H9 (cell line): Measurements from ENCODE around the gene CHCHD6. TPM values are rescaled to one million over a fixed set of nuclear protein-coding genes. Genes with fewer than 3 reads are reported as not detected.

Experiments
- DNase-seq: peaks from one replicate; pipeline ENCODE4 v3.0.0-alpha.2; 2017
- H2AFZ ChIP-seq: one replicate; pipeline ENCODE4 v1.6.1; 2013; ENCODE audit warnings: mild to moderate bottlenecking, low read length, control low read depth, moderate library complexity
- H2AK5ac ChIP-seq: 2 replicates; pipeline ENCODE4 v1.6.1; 2013; ENCODE audit warnings: low read length, control low read depth, mixed read lengths; ENCODE audit not compliant: insufficient read length
- H2BK120ac ChIP-seq: one replicate; pipeline ENCODE4 v1.6.1; 2013; ENCODE audit warnings: low read depth, mild to moderate bottlenecking, low read length, control low read depth, inconsistent platforms; ENCODE audit not compliant: poor library complexity, severe bottlenecking
- H2BK12ac ChIP-seq: 2 replicates; pipeline ENCODE4 v1.6.1; 2013; ENCODE audit warnings: low read length, control low read depth, mixed read lengths, low read depth; ENCODE audit not compliant: insufficient read length
- H2BK15ac ChIP-seq: 2 replicates; pipeline ENCODE4 v1.6.1; 2013; ENCODE audit warnings: low read depth, low read length, control low read depth
- H2BK20ac ChIP-seq: one replicate; pipeline ENCODE4 v1.6.1; 2013; ENCODE audit warnings: low read depth, mild to moderate bottlenecking, low read length, control low read depth, inconsistent platforms; ENCODE audit not compliant: poor library complexity, severe bottlenecking
- H2BK5ac ChIP-seq: 2 replicates; pipeline ENCODE4 v1.6.1; 2013; ENCODE audit warnings: low read length, control low read depth, mixed read lengths; ENCODE audit not compliant: insufficient read length
- H3K14ac ChIP-seq: 2 replicates; pipeline ENCODE4 v1.6.1; 2013; ENCODE audit warnings: low read length, control low read depth; ENCODE audit not compliant: insufficient read depth
- H3K18ac ChIP-seq: 2 replicates; pipeline ENCODE4 v1.6.1; 2013; ENCODE audit warnings: low read depth, mild to moderate bottlenecking, mixed read lengths, low read length, control low read depth; ENCODE audit not compliant: insufficient read length
- H3K23ac ChIP-seq: 2 replicates; pipeline ENCODE4 v1.6.1; 2013; ENCODE audit warnings: low read length, control low read depth, mixed read lengths, low read depth; ENCODE audit not compliant: insufficient read length
- H3K23me2 ChIP-seq: 2 replicates; pipeline ENCODE4 v1.6.1; 2013; ENCODE audit warnings: low read depth, mild to moderate bottlenecking, mixed read lengths, low read length, control low read depth; ENCODE audit not compliant: insufficient read length, poor library complexity, severe bottlenecking
- H3K27ac ChIP-seq: 2 replicates; pipeline ENCODE4 v1.5.1; 2013; ENCODE audit warnings: low read length, control low read depth, mixed read lengths, low read depth; ENCODE audit not compliant: insufficient read length
- H3K27me3 ChIP-seq: 2 replicates; pipeline ENCODE4 v1.6.1; 2013; ENCODE audit warnings: low read length, control low read depth, inconsistent platforms; ENCODE audit not compliant: insufficient read depth
- H3K4ac ChIP-seq: 2 replicates; pipeline ENCODE4 v1.6.1; 2013; ENCODE audit warnings: low read depth, mild to moderate bottlenecking, control low read depth, inconsistent platforms, low read length, moderate library complexity
- H3K4me1 ChIP-seq: 2 replicates; pipeline ENCODE4 v1.6.1; 2013; ENCODE audit warnings: low read length, control low read depth, inconsistent platforms; ENCODE audit not compliant: insufficient read depth
- H3K4me2 ChIP-seq: 2 replicates; pipeline ENCODE4 v1.6.1; 2013; ENCODE audit warnings: low read length, control low read depth, mixed read lengths; ENCODE audit not compliant: insufficient read length, insufficient read depth
- H3K56ac ChIP-seq: 2 replicates; pipeline ENCODE4 v1.6.1; 2013; ENCODE audit warnings: low read depth, mild to moderate bottlenecking, mixed read lengths, low read length, control low read depth; ENCODE audit not compliant: insufficient read length
- H3K79me1 ChIP-seq: 2 replicates; pipeline ENCODE4 v1.6.1; 2013; ENCODE audit warnings: low read depth, mild to moderate bottlenecking, moderate library complexity, low read length, control low read depth, inconsistent platforms; ENCODE audit not compliant: insufficient read depth, poor library complexity, severe bottlenecking
- H3K79me2 ChIP-seq: 2 replicates; pipeline ENCODE4 v1.6.1; 2013; ENCODE audit warnings: low read length, control low read depth, inconsistent platforms; ENCODE audit not compliant: insufficient read depth
- H3K9ac ChIP-seq: 2 replicates; pipeline ENCODE4 v1.6.1; 2013; ENCODE audit warnings: low read length, control low read depth, mixed read lengths; ENCODE audit not compliant: insufficient read length; ENCODE audit errors: extremely low read depth
- H3K9me3 ChIP-seq: one replicate; pipeline ENCODE4 v1.6.1; 2013; ENCODE audit warnings: low read depth, low read length, inconsistent platforms; ENCODE audit not compliant: control insufficient read depth
- H3T11ph ChIP-seq: one replicate; pipeline ENCODE4 v1.6.1; 2013; ENCODE audit warnings: mild to moderate bottlenecking, low read length, control low read depth, inconsistent platforms
- H4K20me1 ChIP-seq: one replicate; pipeline ENCODE4 v1.6.1; 2013; ENCODE audit not compliant: control insufficient read depth, insufficient read length, insufficient read depth
- H4K5ac ChIP-seq: 2 replicates; pipeline ENCODE4 v1.6.1; 2013; ENCODE audit warnings: low read depth, mild to moderate bottlenecking, mixed read lengths, low read length, control low read depth; ENCODE audit not compliant: insufficient read length
- H4K8ac ChIP-seq: replicated peaks from 2 replicates; pipeline ENCODE4 v1.6.1; 2013; ENCODE audit warnings: low read length, control low read depth, mixed read lengths, low read depth; ENCODE audit not compliant: insufficient read length
- H4K91ac ChIP-seq: 2 replicates; pipeline ENCODE4 v1.6.1; 2013; ENCODE audit warnings: low read depth, mild to moderate bottlenecking, moderate library complexity, mixed read lengths, low read length, control low read depth; ENCODE audit not compliant: insufficient read length
- H3K27ac Mint-ChIP-seq, 3 experiments: 2 replicates in 2 of 3; 3 replicates in 1 of 3; pipeline ENCODE4 v1.8.0; 2020 to 2021; ENCODE audit warnings: mixed read lengths in 3 of 3, mild to moderate bottlenecking in 1 of 3, moderate library complexity in 1 of 3
- H3K27me3 Mint-ChIP-seq: 2 replicates; pipeline ENCODE4 v1.8.0; 2021; ENCODE audit warnings: low read depth, mild to moderate bottlenecking, moderate library complexity, mixed read lengths
- H3K36me3 Mint-ChIP-seq, 3 experiments: 2 replicates in 2 of 3; 3 replicates in 1 of 3; pipeline ENCODE4 v1.8.0; 2020 to 2021; ENCODE audit warnings: low read depth in 3 of 3, mixed read lengths in 3 of 3; ENCODE audit not compliant: insufficient read depth in 1 of 3
- H3K4me1 Mint-ChIP-seq, 2 experiments: 2 replicates each; pipeline ENCODE4 v1.8.0; 2020; ENCODE audit warnings: mixed read lengths in 2 of 2
- H3K4me3 Mint-ChIP-seq, 2 experiments: 2 replicates in 1 of 2; 3 replicates in 1 of 2; pipeline ENCODE4 v1.8.0; 2020 to 2021; ENCODE audit warnings: mild to moderate bottlenecking in 2 of 2, mixed read lengths in 2 of 2, moderate library complexity in 1 of 2
- H3K9me3 Mint-ChIP-seq, 2 experiments: 2 replicates in 1 of 2; 3 replicates in 1 of 2; pipeline ENCODE4 v1.8.0; 2020; ENCODE audit warnings: mild to moderate bottlenecking in 2 of 2, mixed read lengths in 2 of 2, moderate library complexity in 1 of 2
- whole genome bisulfite sequencing: extraction: QIAGEN DNeasy Blood & Tissue Kit; methylation state at CpG from one replicate; pipeline ENCODE4 v1.1.7; 2013; ENCODE audit warnings: missing lambda C conversion rate, low lambda C conversion rate, mixed read lengths; ENCODE audit not compliant: insufficient read length; ENCODE audit errors: extremely low coverage; 5-methylcytosine and 5-hydroxymethylcytosine counted together
- total RNA-seq: library from RNA; stranded (reverse); gene quantifications from 2 replicates; pipeline ENCODE4 v1.2.1, GENCODE V29; 2021
- TF ChIP-seq, protein P1 (sequence below): fragments of 200-600 bp; sonication (generic); conservative IDR thresholded peaks from 3 replicates; pipeline ENCODE4 v1.8.0; 2021; ENCODE audit warnings: antibody characterized with exemption, mild to moderate bottlenecking

Gene CHCHD6
- total RNA-seq, 1 experiment from 2014 or later, result 34.2 TPM

- H3K27ac Mint-ChIP-seq, result no peak overlapping the region
- no peak overlapping the region for H3K56ac ChIP-seq
- no peak overlapping the region for H2AK5ac ChIP-seq
- H3K4me1 ChIP-seq, result no peaks in the 10 kb centered on the region
- no peak overlapping the region for H3K18ac ChIP-seq
- no peak overlapping the region for H2BK120ac ChIP-seq
- H3K36me3 Mint-ChIP-seq, result no peaks in the 10 kb centered on the region; a peak in 1 of 7 replicates
- H2BK5ac ChIP-seq, result no peak overlapping the region
- no peaks in the 10 kb centered on the region for H3K23me2 ChIP-seq
- H3K4me3 Mint-ChIP-seq, result no peak overlapping the region
- H4K8ac ChIP-seq, result no peak overlapping the region
- no peaks in the 10 kb centered on the region for H3K9me3 Mint-ChIP-seq
- no peak overlapping the region for H2AFZ ChIP-seq
- no peaks in the 10 kb centered on the region for H3K27me3 ChIP-seq
- no peak for DNase-seq
- no peak overlapping the region for H2BK12ac ChIP-seq
- H3K79me2 ChIP-seq, result peaks cover under 1% of the 10 kb centered on the region; the same call in 1 of the 2 replicates
- H3T11ph ChIP-seq, result no peak overlapping the region
- no peak overlapping the region for H4K5ac ChIP-seq
- no peak overlapping the region for H4K91ac ChIP-seq
- no peaks in the 10 kb centered on the region for H3K79me1 ChIP-seq
- H3K27ac ChIP-seq, result no peak overlapping the region
- H3K14ac ChIP-seq, result no peak overlapping the region; the same call in 1 of the 2 replicates
- H3K4ac ChIP-seq, result no peak overlapping the region
- no peak overlapping the region for H2BK20ac ChIP-seq
- no peaks in the 10 kb centered on the region for H4K20me1 ChIP-seq
- TF ChIP-seq, protein P1, sequence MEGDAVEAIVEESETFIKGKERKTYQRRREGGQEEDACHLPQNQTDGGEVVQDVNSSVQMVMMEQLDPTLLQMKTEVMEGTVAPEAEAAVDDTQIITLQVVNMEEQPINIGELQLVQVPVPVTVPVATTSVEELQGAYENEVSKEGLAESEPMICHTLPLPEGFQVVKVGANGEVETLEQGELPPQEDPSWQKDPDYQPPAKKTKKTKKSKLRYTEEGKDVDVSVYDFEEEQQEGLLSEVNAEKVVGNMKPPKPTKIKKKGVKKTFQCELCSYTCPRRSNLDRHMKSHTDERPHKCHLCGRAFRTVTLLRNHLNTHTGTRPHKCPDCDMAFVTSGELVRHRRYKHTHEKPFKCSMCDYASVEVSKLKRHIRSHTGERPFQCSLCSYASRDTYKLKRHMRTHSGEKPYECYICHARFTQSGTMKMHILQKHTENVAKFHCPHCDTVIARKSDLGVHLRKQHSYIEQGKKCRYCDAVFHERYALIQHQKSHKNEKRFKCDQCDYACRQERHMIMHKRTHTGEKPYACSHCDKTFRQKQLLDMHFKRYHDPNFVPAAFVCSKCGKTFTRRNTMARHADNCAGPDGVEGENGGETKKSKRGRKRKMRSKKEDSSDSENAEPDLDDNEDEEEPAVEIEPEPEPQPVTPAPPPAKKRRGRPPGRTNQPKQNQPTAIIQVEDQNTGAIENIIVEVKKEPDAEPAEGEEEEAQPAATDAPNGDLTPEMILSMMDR, result no peak
- no peaks in the 10 kb centered on the region; the same call in 1 of the 2 replicates for H3K27me3 Mint-ChIP-seq
- H3K23ac ChIP-seq, result no peak overlapping the region
- no peaks in the 10 kb centered on the region for H3K4me1 Mint-ChIP-seq
- no CpG with 5 or more reads among the region's 4 CpGs for WGBS
- no peak overlapping the region for H2BK15ac ChIP-seq
- H3K9me3 ChIP-seq, result no peaks in the 10 kb centered on the region
- no peak overlapping the region for H3K4me2 ChIP-seq
- peak overlapping the region; percentile 22 for H3K9ac ChIP-seq
Measured at GRCh38 chr3:126758882-126759281, 54.8 kb downstream of the CHCHD6 start.
